ENCODE measurements around the gene GPR135.

DNA sequence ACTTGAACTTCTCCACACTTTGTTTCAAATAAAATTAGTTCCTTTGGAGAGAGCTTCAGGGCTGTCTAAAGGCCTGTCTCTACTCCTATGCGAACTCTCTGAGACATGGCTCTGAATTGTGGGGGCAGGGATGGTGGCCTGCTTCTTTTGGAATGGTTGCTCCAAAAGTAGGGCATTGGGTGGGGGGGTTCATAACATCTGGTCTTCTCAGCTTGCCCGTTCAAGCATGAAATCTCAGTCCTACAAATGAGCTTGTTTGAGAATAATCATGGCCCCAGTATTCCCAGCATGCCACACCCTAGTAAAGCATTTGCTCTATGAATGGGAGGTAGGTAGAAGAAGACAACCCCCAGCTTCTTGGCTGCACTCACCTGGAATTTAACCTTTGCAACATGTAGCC lies 6.7 kb downstream of the GPR135 start:
- TF ChIP-seq EP300 (IDR thresholded peaks at IDR 0.05; ENCODE audit: low read depth) (no peak), POLR2A (IDR thresholded peaks at IDR 0.05) (no peak)
- TF ChIP-seq, protein P1, sequence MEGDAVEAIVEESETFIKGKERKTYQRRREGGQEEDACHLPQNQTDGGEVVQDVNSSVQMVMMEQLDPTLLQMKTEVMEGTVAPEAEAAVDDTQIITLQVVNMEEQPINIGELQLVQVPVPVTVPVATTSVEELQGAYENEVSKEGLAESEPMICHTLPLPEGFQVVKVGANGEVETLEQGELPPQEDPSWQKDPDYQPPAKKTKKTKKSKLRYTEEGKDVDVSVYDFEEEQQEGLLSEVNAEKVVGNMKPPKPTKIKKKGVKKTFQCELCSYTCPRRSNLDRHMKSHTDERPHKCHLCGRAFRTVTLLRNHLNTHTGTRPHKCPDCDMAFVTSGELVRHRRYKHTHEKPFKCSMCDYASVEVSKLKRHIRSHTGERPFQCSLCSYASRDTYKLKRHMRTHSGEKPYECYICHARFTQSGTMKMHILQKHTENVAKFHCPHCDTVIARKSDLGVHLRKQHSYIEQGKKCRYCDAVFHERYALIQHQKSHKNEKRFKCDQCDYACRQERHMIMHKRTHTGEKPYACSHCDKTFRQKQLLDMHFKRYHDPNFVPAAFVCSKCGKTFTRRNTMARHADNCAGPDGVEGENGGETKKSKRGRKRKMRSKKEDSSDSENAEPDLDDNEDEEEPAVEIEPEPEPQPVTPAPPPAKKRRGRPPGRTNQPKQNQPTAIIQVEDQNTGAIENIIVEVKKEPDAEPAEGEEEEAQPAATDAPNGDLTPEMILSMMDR (IDR thresholded peaks at IDR 0.05): no peak
